Measurements from ENCODE around the gene FFAR1. TPM values are rescaled to one million over a fixed set of nuclear protein-coding genes. Genes with fewer than 3 reads are reported as not detected.

Gene FFAR1
- total RNA-seq, 1 donor from 2014 or later = 0.18 TPM

GRCh38 chr19:35308910-35309309 is 38.8 kb upstream of the FFAR1 start:
- H3K9me3 Mint-ChIP-seq = no peaks in the 10 kb centered on the region
- intact Hi-C loops (cut with micrococcal nuclease) = loop anchor here (5.0 kb wide), 1 partner anchor 158 kb away; no protein-coding TSS in a partner anchor
- H3K27me3 Mint-ChIP-seq (ENCODE audit: insufficient read depth) = peaks cover 2% of the 10 kb centered on the region
- no peaks in the 10 kb centered on the region for H3K36me3 Mint-ChIP-seq (ENCODE audit: low read depth)
- H3K4me1 Mint-ChIP-seq (ENCODE audit: low read depth) = no peaks in the 10 kb centered on the region
- H3K27ac Mint-ChIP-seq = no peak overlapping the region
- no peak overlapping the region for H3K4me3 Mint-ChIP-seq
- DNase-seq (ENCODE audit: low spot score) = no peak

- intact Hi-C loops (cut with micrococcal nuclease) = loop anchor here (5.0 kb wide), 1 partner anchor 158 kb away; no protein-coding TSS in a partner anchor
- H3K27me3 Mint-ChIP-seq (ENCODE audit: insufficient read depth) = peaks cover 2% of the 10 kb centered on the region
- no peak overlapping the region for H3K27ac Mint-ChIP-seq
- H3K36me3 Mint-ChIP-seq (ENCODE audit: low read depth) = no peaks in the 10 kb centered on the region
- no peaks in the 10 kb centered on the region for H3K4me1 Mint-ChIP-seq (ENCODE audit: low read depth)
- H3K4me3 Mint-ChIP-seq = no peak overlapping the region
- H3K9me3 Mint-ChIP-seq = no peaks in the 10 kb centered on the region
- DNase-seq (ENCODE audit: low spot score) = no peak
Measured at GRCh38 chr19:35309481-35310279, 38.0 kb upstream of the FFAR1 start.

GRCh38 chr19:35310331-35310730 is 37.4 kb upstream of the FFAR1 start:
- no peaks in the 10 kb centered on the region for H3K36me3 Mint-ChIP-seq (ENCODE audit: low read depth)
- no peak overlapping the region for H3K27ac Mint-ChIP-seq

GRCh38 chr19:35310811-35311465 is 36.8 kb upstream of the FFAR1 start:
- no peak for DNase-seq (ENCODE audit: low spot score)
- Mint-ChIP-seq H3K9me3 (no peaks in the 10 kb centered on the region), H3K4me3 (no peak overlapping the region), H3K4me1 (ENCODE audit: low read depth) (no peaks in the 10 kb centered on the region), H3K27ac (no peak overlapping the region), H3K36me3 (ENCODE audit: low read depth) (no peaks in the 10 kb centered on the region), H3K27me3 (ENCODE audit: insufficient read depth) (peaks cover 2% of the 10 kb centered on the region)
- intact Hi-C loops (cut with micrococcal nuclease) = no loop called here

More at GRCh38 chr19:35310331-35310730, 37.4 kb upstream of the FFAR1 start:
- intact Hi-C loops (cut with micrococcal nuclease) = no loop called here
- no peak for DNase-seq (ENCODE audit: low spot score)
- Mint-ChIP-seq H3K27me3 (ENCODE audit: insufficient read depth) (peaks cover 2% of the 10 kb centered on the region), H3K4me1 (ENCODE audit: low read depth) (no peaks in the 10 kb centered on the region), H3K4me3 (no peak overlapping the region), H3K9me3 (no peaks in the 10 kb centered on the region)

GRCh38 chr19:35311901-35312665 is 35.6 kb upstream of the FFAR1 start:
- H3K27ac Mint-ChIP-seq = no peak overlapping the region
- intact Hi-C loops (cut with micrococcal nuclease) = no loop called here
- H3K36me3 Mint-ChIP-seq (ENCODE audit: low read depth) = no peaks in the 10 kb centered on the region
- H3K9me3 Mint-ChIP-seq = no peaks in the 10 kb centered on the region
- DNase-seq (ENCODE audit: low spot score) = no peak
- H3K4me3 Mint-ChIP-seq = no peak overlapping the region
- no peaks in the 10 kb centered on the region for H3K4me1 Mint-ChIP-seq (ENCODE audit: low read depth)
- H3K27me3 Mint-ChIP-seq (ENCODE audit: insufficient read depth) = peaks cover 2% of the 10 kb centered on the region

GRCh38 chr19:35313587-35313986 is 34.1 kb upstream of the FFAR1 start:
- DNase-seq (ENCODE audit: low spot score) = no peak
- Mint-ChIP-seq H3K4me1 (ENCODE audit: low read depth) (no peaks in the 10 kb centered on the region), H3K36me3 (ENCODE audit: low read depth) (no peaks in the 10 kb centered on the region), H3K9me3 (no peaks in the 10 kb centered on the region), H3K27me3 (ENCODE audit: insufficient read depth) (no peaks in the 10 kb centered on the region), H3K4me3 (no peak overlapping the region), H3K27ac (peak overlapping the region; percentile 58)
- intact Hi-C loops (cut with micrococcal nuclease) = no loop called here

GRCh38 chr19:35314031-35314430 is 33.7 kb upstream of the FFAR1 start:
- intact Hi-C loops (cut with micrococcal nuclease) = no loop called here
- Mint-ChIP-seq H3K27ac (no peak overlapping the region), H3K9me3 (no peaks in the 10 kb centered on the region)

GRCh38 chr19:35314858-35315470 is 32.7 kb upstream of the FFAR1 start:
- Mint-ChIP-seq H3K27ac (no peak overlapping the region), H3K4me1 (ENCODE audit: low read depth) (no peaks in the 10 kb centered on the region), H3K4me3 (no peak overlapping the region), H3K9me3 (no peaks in the 10 kb centered on the region), H3K36me3 (ENCODE audit: low read depth) (no peaks in the 10 kb centered on the region), H3K27me3 (ENCODE audit: insufficient read depth) (peaks cover 2% of the 10 kb centered on the region)
- intact Hi-C loops (cut with micrococcal nuclease) = no loop called here
- DNase-seq (ENCODE audit: low spot score) = no peak

More at GRCh38 chr19:35314031-35314430, 33.7 kb upstream of the FFAR1 start:
- Mint-ChIP-seq H3K36me3 (ENCODE audit: low read depth) (no peaks in the 10 kb centered on the region), H3K4me3 (no peak overlapping the region), H3K4me1 (ENCODE audit: low read depth) (no peaks in the 10 kb centered on the region), H3K27me3 (ENCODE audit: insufficient read depth) (no peaks in the 10 kb centered on the region)
- no peak for DNase-seq (ENCODE audit: low spot score)

- H3K27ac Mint-ChIP-seq = no peak overlapping the region
- H3K27me3 Mint-ChIP-seq (ENCODE audit: insufficient read depth) = peaks cover 4% of the 10 kb centered on the region
- no peak for DNase-seq (ENCODE audit: low spot score)
- H3K9me3 Mint-ChIP-seq = no peaks in the 10 kb centered on the region
- intact Hi-C loops (cut with micrococcal nuclease) = no loop called here
- no peaks in the 10 kb centered on the region for H3K36me3 Mint-ChIP-seq (ENCODE audit: low read depth)
- no peaks in the 10 kb centered on the region for H3K4me1 Mint-ChIP-seq (ENCODE audit: low read depth)
- no peak overlapping the region for H3K4me3 Mint-ChIP-seq
Measured at GRCh38 chr19:35315883-35316282, 31.8 kb upstream of the FFAR1 start.

GRCh38 chr19:35316560-35316959 is 31.1 kb upstream of the FFAR1 start:
- Mint-ChIP-seq H3K27ac (no peak overlapping the region), H3K4me1 (ENCODE audit: low read depth) (no peaks in the 10 kb centered on the region), H3K36me3 (ENCODE audit: low read depth) (no peaks in the 10 kb centered on the region), H3K4me3 (no peak overlapping the region), H3K27me3 (ENCODE audit: insufficient read depth) (peaks cover 4% of the 10 kb centered on the region), H3K9me3 (peaks cover under 1% of the 10 kb centered on the region)
- intact Hi-C loops (cut with micrococcal nuclease) = no loop called here
- no peak for DNase-seq (ENCODE audit: low spot score)

GRCh38 chr19:35317464-35318043 is 30.1 kb upstream of the FFAR1 start:
- H3K9me3 Mint-ChIP-seq = peaks cover 7% of the 10 kb centered on the region
- H3K27me3 Mint-ChIP-seq (ENCODE audit: insufficient read depth) = peaks cover 4% of the 10 kb centered on the region
- H3K36me3 Mint-ChIP-seq (ENCODE audit: low read depth) = no peaks in the 10 kb centered on the region
- no peak overlapping the region for H3K27ac Mint-ChIP-seq
- DNase-seq (ENCODE audit: low spot score) = no peak
- no peaks in the 10 kb centered on the region for H3K4me1 Mint-ChIP-seq (ENCODE audit: low read depth)
- intact Hi-C loops (cut with micrococcal nuclease) = no loop called here
- H3K4me3 Mint-ChIP-seq = no peak overlapping the region

GRCh38 chr19:35318679-35319448 is 28.8 kb upstream of the FFAR1 start:
- intact Hi-C loops (cut with micrococcal nuclease) = no loop called here
- Mint-ChIP-seq H3K9me3 (peaks cover 7% of the 10 kb centered on the region), H3K4me1 (ENCODE audit: low read depth) (no peaks in the 10 kb centered on the region), H3K27me3 (ENCODE audit: insufficient read depth) (peaks cover 4% of the 10 kb centered on the region), H3K4me3 (no peak overlapping the region), H3K36me3 (ENCODE audit: low read depth) (no peaks in the 10 kb centered on the region), H3K27ac (no peak overlapping the region)
- no peak for DNase-seq (ENCODE audit: low spot score)
